ENCODE measurements around the gene CNOT8. TPM values are rescaled to one million over a fixed set of nuclear protein-coding genes. Genes with fewer than 3 reads are reported as not detected.

The CNOT8 gene
- total and polyA plus RNA-seq, 9 of the 15 experiments (the other 6 are each of a cell fraction or from before 2014, with no cell fraction given) = 15.2 to 68.9 (median 52.1) TPM

DNA sequence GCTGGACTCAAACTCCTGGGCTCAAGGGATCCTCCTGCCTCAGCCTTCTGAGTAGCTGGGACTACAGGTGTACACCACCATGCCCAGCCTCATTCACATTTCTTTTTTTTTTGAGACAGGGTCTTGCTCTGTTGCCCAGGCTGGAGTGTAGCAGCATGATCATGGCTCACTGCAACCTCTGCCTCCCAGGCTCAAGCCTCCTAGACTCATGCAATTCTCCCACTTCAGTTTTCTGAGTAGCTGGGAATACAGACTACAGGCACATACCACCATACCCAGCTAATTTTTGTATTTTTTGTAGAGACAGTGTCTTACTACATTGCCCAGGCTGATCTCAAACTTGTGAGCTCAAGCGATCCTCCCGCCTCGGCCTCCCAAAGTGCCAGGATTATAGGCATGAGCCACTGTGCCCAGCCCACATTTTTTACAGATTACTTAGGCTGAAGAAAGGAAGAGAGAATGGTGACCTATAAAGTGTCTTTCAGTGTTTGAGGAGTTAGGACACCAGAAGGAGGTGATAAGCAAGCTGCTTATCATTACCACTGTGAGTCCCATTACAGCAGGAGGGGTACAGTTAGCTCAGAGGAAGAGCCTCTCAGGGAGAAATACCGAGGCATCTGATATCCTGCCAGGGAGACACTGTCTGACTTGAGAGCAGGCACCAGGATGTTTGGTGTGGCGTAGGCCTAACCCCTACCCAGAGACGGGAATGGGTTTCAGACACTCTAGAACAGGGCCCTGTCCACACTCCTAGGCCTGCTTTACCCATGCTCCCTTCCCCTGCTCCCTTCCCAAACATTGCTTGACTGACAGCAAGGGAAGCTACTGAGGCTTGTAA is 17.8 kb upstream of the CNOT8 start (continued):
- TF ChIP-seq HBP1 (CRISPR knock-in tag; IDR thresholded peaks at IDR 0.05) (no peak), CUX1 (CRISPR knock-in tag; IDR thresholded peaks at IDR 0.05) (no peak), PML (IDR thresholded peaks at IDR 0.05; ENCODE audit: low read length) (peak; percentile 87), SUPT5H (IDR thresholded peaks at IDR 0.05) (no peak), GABPB1 (CRISPR knock-in tag; IDR thresholded peaks at IDR 0.05) (0 out of 2 replicates have a peak, but pooled peaks have one; percentile 23), CBFB (CRISPR knock-in tag; IDR thresholded peaks at IDR 0.05) (no peak), ZNF316 (IDR thresholded peaks at IDR 0.05) (no peak), HNRNPLL (IDR thresholded peaks at IDR 0.05; ENCODE audit: low read depth, low read length, poor library complexity, severe bottlenecking) (no peak), ELF1 (tag; IDR thresholded peaks at IDR 0.05) (0 out of 2 replicates have a peak, but pooled peaks have one; percentile 24), USF1 (CRISPR knock-in tag; IDR thresholded peaks at IDR 0.05) (no peak), ARHGAP35 (IDR thresholded peaks at IDR 0.05; ENCODE audit: partially characterized antibody) (no peak), IRF1 (CRISPR knock-in tag; IDR thresholded peaks at IDR 0.05; ENCODE audit: borderline replicate concordance) (no peak)
- TF ChIP-seq, protein P1, sequence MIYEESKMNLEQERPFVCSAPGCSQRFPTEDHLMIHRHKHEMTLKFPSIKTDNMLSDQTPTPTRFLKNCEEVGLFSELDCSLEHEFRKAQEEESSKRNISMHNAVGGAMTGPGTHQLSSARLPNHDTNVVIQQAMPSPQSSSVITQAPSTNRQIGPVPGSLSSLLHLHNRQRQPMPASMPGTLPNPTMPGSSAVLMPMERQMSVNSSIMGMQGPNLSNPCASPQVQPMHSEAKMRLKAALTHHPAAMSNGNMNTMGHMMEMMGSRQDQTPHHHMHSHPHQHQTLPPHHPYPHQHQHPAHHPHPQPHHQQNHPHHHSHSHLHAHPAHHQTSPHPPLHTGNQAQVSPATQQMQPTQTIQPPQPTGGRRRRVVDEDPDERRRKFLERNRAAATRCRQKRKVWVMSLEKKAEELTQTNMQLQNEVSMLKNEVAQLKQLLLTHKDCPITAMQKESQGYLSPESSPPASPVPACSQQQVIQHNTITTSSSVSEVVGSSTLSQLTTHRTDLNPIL (CRISPR knock-in tag; IDR thresholded peaks at IDR 0.05) = no peak
- TF ChIP-seq, protein P2, sequence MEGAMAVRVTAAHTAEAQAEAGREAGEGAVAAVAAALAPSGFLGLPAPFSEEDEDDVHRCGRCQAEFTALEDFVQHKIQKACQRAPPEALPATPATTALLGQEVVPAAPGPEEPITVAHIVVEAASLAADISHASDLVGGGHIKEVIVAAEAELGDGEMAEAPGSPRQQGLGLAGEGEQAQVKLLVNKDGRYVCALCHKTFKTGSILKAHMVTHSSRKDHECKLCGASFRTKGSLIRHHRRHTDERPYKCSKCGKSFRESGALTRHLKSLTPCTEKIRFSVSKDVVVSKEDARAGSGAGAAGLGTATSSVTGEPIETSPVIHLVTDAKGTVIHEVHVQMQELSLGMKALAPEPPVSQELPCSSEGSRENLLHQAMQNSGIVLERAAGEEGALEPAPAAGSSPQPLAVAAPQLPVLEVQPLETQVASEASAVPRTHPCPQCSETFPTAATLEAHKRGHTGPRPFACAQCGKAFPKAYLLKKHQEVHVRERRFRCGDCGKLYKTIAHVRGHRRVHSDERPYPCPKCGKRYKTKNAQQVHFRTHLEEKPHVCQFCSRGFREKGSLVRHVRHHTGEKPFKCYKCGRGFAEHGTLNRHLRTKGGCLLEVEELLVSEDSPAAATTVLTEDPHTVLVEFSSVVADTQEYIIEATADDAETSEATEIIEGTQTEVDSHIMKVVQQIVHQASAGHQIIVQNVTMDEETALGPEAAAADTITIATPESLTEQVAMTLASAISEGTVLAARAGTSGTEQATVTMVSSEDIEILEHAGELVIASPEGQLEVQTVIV (CRISPR knock-in tag; IDR thresholded peaks at IDR 0.05; ENCODE audit: borderline replicate concordance) = no peak
